GM19035 (cell line): Measurements from ENCODE around the gene ABCG2.
"Not testable (repeated sequence)": the region's sequence is repeated elsewhere in the genome, so short reads cannot be mapped to it uniquely, and the experiment has no call there.

Experiments
- ATAC-seq: cut with Tn5 transposase; IDR thresholded peaks from one replicate; pipeline ENCODE4 v1.9.1; 2021; ENCODE audit not compliant: unreplicated experiment

ABCG2 gene

DNA sequence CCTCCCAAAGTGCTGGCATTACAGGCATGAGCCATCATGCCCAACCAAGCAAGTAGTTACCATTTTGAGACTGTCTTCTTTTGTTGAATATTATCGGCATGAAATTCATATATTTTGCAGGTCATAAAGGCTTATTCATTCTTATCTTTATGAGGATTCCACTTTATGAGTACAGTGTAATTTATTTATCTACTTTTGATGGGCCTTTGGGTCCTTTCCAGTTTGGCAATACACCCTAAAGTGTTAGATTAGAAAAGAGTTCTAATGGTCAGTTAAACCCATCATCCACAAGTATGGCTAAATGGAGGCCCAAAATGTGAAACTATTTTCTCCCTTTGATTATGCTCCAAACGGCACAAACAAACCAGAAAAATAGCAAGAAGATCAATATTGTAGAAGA lies 10.9 kb upstream of the ABCG2 start:
- ATAC-seq, result no peak

- ATAC-seq, result no peak
These were observed 8.2 kb upstream of the ABCG2 start for GRCh38 chr4:88166608-88167007.

DNA sequence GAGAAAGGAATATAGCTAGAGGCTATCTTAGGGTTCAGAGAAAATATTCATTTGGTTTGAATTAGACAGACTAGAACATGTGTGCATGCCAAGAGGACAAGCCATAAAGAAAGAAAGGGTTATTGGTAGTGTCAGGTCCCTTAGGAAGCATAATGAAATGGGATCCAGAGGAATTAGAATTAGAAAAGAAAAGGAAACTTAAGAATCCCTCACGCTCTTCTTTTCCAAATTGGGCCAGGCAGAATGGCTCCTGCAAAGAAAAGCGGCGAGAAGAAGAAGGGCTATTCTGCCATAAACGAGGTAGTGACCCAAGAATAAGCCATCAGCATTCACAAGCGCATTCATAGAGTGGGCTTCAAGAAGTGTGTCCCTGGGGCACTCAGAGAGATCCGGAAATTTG lies 4.9 kb upstream of the ABCG2 start:
- ATAC-seq, result no peak

DNA sequence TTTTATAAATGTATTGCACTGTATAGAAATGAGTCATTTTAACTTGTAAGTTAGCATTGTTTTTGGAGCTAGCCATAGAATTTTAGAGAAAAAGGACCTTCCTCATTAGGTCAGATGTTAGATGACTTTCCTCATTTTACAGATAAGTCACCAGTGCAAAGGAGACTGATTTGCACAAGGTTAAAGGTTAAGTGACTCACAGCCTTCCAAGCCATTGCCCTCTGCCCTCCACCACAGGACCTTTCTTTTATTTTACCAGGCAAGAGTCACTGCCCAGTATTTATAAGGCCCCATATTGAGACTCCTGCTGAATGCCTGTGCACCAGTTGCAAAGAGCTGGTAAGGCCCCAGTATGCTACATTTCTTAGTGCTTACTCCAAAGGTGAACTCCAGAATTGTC lies 4.2 kb upstream of the ABCG2 start:
- ATAC-seq, result no peak

GRCh38 chr4:88159229-88159725 lies 838 bp upstream of the ABCG2 start:
- ATAC-seq, result no peak

GRCh38 chr4:88158038-88158488 lies 376 bp downstream of the ABCG2 start:
- peak; percentile 36 for ATAC-seq

- not testable (repeated sequence) for ATAC-seq
These were observed 6.1 kb downstream of the ABCG2 start for GRCh38 chr4:88152331-88152730.

GRCh38 chr4:88148560-88148959 lies 9.9 kb downstream of the ABCG2 start:
- no peak for ATAC-seq

GRCh38 chr4:88147799-88148217 lies 10.6 kb downstream of the ABCG2 start:
- no peak for ATAC-seq

DNA sequence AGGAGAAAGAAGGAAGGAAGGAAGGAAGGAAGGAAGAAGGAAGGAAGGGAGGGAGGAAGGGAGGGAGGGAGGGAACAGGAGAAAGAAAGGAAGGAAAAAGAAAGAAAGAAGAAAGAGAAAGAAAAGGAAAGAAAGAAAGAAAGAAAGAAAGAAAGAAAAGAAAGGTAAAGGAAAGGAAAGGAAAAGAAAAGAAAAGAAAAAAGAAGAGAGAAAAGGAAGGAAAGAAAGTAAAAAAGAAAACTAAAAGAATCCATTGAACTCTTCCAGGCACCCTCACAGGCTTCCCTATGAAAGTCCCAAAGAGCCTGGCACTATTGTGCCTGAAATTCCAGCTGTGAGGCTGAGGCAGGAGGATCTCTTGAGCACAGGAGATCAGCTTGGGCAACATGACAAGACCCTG lies 11.5 kb downstream of the ABCG2 start:
- no peak for ATAC-seq

DNA sequence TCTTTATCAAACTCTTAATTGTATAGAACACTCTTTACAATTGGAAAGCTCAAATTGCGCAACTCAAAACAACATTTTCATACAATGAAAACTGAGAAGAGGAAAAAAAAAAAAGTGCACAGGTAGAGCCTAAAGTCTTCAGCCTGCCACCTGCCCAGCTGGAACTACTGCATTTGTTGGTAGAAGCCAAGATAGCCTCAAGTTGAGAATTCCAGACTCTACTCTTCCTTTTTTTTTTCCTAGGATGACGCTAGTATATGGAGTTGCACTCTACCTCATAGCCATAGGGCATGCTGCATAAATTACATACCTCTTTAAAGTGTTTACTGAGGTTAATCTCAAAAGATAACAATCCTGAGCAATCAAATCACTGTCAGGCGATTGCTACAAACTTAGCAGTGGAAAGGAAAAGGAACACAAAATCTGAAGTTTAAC lies 13.6 kb downstream of the ABCG2 start:
- no peak for ATAC-seq

- ATAC-seq, result no peak
These were observed 14.4 kb downstream of the ABCG2 start for GRCh38 chr4:88144048-88144447.

GRCh38 chr4:88143504-88143903 lies 14.9 kb downstream of the ABCG2 start:
- ATAC-seq, result no peak

DNA sequence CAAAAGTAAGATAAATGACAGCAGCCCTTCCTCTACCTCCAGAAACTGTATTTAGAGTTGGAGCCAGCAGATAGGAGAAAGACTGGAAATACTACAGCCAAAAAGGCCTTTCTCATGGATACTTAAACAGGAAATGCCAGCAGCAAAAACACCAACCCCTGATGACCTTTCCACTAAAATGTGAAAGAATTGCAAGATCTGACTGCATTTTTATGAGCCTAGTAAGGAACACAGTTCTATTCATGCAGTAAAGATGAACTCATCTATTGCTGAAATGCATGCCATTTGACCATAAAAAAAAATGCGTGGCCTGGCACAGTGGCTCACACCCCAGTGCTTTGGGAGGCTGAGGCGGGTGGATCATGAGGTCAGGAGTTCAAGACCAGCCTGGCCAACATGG lies 19.9 kb downstream of the ABCG2 start:
- no peak for ATAC-seq

GRCh38 chr4:88137112-88137511 lies 21.3 kb downstream of the ABCG2 start:
- ATAC-seq, result no peak

- ATAC-seq, result no peak
These were observed 22.2 kb downstream of the ABCG2 start for GRCh38 chr4:88136249-88136648.

- ATAC-seq, result no peak
These were observed 23.1 kb downstream of the ABCG2 start for GRCh38 chr4:88135356-88135663.

- ATAC-seq, result no peak
These were observed 23.7 kb downstream of the ABCG2 start for GRCh38 chr4:88134536-88135355.

GRCh38 chr4:88134111-88134510 lies 24.3 kb downstream of the ABCG2 start:
- ATAC-seq, result no peak

DNA sequence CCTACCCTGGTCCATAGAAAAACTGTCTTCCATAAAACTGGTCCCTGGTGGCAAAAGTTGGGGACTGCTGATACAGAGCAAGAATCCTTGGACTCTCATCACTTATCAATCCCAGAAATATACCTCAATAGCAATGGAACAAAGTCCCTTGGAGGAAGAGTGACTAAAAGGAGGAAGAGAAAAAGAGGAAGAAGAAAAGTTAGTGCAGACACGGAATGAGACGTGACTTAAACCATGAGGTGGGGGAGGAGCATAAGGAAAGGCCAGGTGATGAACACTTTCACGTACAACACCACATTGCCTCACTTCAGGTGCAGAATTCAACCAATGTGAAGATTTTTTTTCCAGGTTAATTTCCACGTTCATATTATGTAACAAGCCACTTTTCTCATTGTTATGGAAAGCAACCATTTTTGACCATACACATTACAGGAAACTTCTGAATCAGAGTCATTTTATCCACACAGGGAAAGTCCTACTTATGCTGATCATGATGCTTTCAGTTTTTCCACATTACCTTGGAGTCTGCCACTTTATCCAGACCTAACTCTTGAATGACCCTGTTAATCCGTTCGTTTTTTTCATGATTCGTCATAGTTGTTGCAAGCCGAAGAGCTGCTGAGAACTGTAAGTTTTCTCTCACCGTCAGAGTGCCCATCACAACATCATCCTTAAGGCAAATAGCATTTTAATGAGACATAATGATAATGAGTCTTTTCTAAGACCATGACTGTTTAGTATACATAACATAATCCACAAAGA lies 27.7 kb downstream of the ABCG2 start:
- no peak for ATAC-seq

GRCh38 chr4:88130003-88130402 lies 28.4 kb downstream of the ABCG2 start:
- no peak for ATAC-seq

- not testable (repeated sequence) for ATAC-seq
These were observed 36.2 kb downstream of the ABCG2 start for GRCh38 chr4:88122260-88122659.
